Ovary (tissue), 9 donors: ENCODE data around the gene HIPK4. TPM values are rescaled to one million over a fixed set of nuclear protein-coding genes. Genes with fewer than 3 reads are reported as not detected.
A peak's percentile ranks its signal among the peaks of the same experiment; 100 is the strongest.

Experiments
- DNase-seq, 5 donors: peaks; one replicate each; pipeline ENCODE4 v3.0.0-alpha.2; 2019 to 2020
- H3K27ac ChIP-seq, 2 donors: fragments of 200-600 bp; one replicate each; pipeline versions ENCODE4 v1.5.1 to v1.8.0; 2019 to 2022
- H3K27me3 ChIP-seq: fragments of 200-600 bp; one replicate; pipeline ENCODE4 v1.8.0; 2022
- H3K36me3 ChIP-seq: fragments of 200-600 bp; sonication (generic); one replicate; pipeline ENCODE4 v1.5.1; 2019
- H3K4me1 ChIP-seq: one replicate; pipeline ENCODE4 v1.8.1; 2013; ENCODE audit warnings: mild to moderate bottlenecking, moderate library complexity; ENCODE audit not compliant: insufficient read depth
- H3K4me3 ChIP-seq: fragments of 200-600 bp; sonication (generic); one replicate; pipeline ENCODE4 v1.5.1; 2017
- H3K9me3 ChIP-seq, 2 donors: fragments of 200-600 bp in 1 of 2; sonication (generic) in 1 of 2; one replicate each; pipeline versions ENCODE4 v1.5.1 to v1.8.1; 2013 to 2019; ENCODE audit warnings: mild to moderate bottlenecking in 1 of 2, moderate library complexity in 1 of 2
- EP300 ChIP-seq: sonication (generic); formaldehyde crosslinking; IDR thresholded peaks from one replicate; pipeline ENCODE4 v1.6.1; 2017; ENCODE audit warnings: antibody characterized with exemption
- POLR2A ChIP-seq: fragments of 450-650 bp; IDR thresholded peaks from one replicate; pipeline ENCODE4 v1.6.1; 2017; ENCODE audit warnings: antibody characterized with exemption, mild to moderate bottlenecking, moderate library complexity
- WGBS, 3 donors: extraction: QIAGEN DNeasy Blood & Tissue Kit in 1 of 3; methylation state at CpG; one replicate each; pipeline versions ENCODE4 v1.1.5 to v1.1.7; 2013 to 2017; 5-methylcytosine and 5-hydroxymethylcytosine counted together
- intact Hi-C, 4 donors: fragments of 100-400 bp; cut with DNase I; formaldehyde crosslinking; loops; one replicate each; pipeline versions ENCODE4 v1.11.0 to v1.15.1; 2022 to 2023
- polyA plus RNA-seq, 2 donors: library from polyadenylated mRNA; stranded (reverse); fragments of 200-250 nt in 1 of 2; fragments of 350-450 nt in 1 of 2; fragmentation: Illumina TruSeq in 1 of 2; extraction: RNeasy Lipid Tissue Mini Kit (QIAGEN cat#74804) in 1 of 2; gene quantifications; one replicate each; pipeline ENCODE4 v1.2.3, GENCODE V29; 2013 to 2014
- total RNA-seq, 7 donors: library from RNA; depleted of rRNA in 2 of 7; stranded (reverse); fragments of >200 nt in 2 of 7; fragmentation: NEBNext Ultra II Directional in 3 of 7; extraction: Animal tissue kit (Norgen Biotek cat#: 25700) in 3 of 7; gene quantifications; one replicate each; pipeline versions ENCODE4 v1.1.0 to v1.2.4, GENCODE V29; 2016 to 2023
- TF ChIP-seq, protein P1 (sequence below), 3 donors: fragments of 450-650 bp in 2 of 3; fragments of 200-600 bp in 1 of 3; IDR thresholded peaks; one replicate each; pipeline versions ENCODE4 v1.5.1 to v1.8.0; 2016 to 2022; ENCODE audit warnings: antibody characterized with exemption in 3 of 3, mild to moderate bottlenecking in 1 of 3
- donor health status: DM: no; HTN: no; CAD: no; lungs with moderate emphysema.
- donor health status: DM: no; HTN: no; CAD: no.
- donor health status: Bipolar disorder and iron deficiency.
- donor health status: DM: yes; HTN: yes; CAD: no.
- donor health status: DM: no; HTN: no; CAD: no.
- donor health status: DM: yes; HTN: yes; CAD: no.

Gene HIPK4
- total and polyA plus RNA-seq, 9 donors = 0.11 to 0.35 (median 0.13) TPM; not detected in 4

DNA sequence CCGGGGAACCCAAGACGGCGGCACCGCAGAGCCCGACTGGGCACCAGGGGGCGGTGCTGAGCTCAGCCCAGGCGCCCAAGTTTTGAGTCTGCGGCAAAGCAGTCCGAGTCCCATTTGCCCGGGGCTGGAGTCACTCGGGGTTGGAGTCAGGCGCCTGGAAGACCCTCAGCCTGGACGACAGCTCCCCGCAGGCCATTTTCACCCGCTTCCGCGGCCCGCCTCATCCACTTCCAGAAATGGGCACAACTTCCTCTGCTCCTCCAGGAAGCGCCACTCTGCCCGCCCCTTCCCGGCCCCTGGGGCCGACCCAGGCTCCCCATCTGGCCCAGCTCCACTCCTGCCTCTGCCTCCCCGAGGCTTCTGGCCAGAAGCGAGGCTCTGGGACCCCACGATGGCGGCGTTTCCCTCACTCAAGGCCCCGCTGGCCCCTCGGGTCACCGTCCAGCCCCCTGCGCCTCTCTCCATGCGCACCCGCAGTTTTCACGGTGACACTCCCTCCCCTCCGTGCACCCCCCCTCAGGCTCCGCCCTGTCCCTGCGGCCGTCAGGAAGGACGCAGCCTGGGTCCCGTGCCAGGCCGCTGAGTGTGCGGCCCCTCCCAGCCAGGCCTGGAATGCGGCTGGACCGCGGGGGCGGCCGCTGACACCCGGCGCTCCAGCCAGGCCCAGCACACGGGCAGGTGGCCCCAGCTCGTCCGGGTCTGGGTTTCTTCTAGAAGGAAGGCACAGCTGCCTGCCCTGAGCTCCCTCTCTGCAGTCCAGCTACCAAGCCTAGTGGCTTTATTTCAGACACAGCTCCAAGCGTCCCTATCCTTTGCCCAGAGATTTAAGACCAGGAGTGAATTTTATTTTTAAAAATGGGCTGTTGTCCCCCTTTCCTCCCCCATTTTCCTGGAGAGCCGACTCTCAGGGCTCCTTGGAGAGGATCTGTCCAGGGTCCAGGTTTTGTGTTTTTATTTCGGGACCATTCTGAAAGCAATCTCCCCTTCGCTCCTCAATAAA is 31.1 kb upstream of the HIPK4 start:
- H3K27ac ChIP-seq = peak overlapping the region; percentile 98
- TF ChIP-seq EP300 (peak; percentile 52), POLR2A (peak; percentile 83)
- TF ChIP-seq, protein P1, sequence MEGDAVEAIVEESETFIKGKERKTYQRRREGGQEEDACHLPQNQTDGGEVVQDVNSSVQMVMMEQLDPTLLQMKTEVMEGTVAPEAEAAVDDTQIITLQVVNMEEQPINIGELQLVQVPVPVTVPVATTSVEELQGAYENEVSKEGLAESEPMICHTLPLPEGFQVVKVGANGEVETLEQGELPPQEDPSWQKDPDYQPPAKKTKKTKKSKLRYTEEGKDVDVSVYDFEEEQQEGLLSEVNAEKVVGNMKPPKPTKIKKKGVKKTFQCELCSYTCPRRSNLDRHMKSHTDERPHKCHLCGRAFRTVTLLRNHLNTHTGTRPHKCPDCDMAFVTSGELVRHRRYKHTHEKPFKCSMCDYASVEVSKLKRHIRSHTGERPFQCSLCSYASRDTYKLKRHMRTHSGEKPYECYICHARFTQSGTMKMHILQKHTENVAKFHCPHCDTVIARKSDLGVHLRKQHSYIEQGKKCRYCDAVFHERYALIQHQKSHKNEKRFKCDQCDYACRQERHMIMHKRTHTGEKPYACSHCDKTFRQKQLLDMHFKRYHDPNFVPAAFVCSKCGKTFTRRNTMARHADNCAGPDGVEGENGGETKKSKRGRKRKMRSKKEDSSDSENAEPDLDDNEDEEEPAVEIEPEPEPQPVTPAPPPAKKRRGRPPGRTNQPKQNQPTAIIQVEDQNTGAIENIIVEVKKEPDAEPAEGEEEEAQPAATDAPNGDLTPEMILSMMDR (IDR thresholded peaks at IDR 0.05) = peak; percentile 92 to 93 (median 93)
- peaks cover 2% of the 10 kb centered on the region for H3K4me1 ChIP-seq
- WGBS, 3 donors = 1% methylated on average over 56 of the region's 56 CpGs
- H3K4me3 ChIP-seq = peak overlapping the region; percentile 67
- intact Hi-C loops = loop anchor here in 2 of 4 donors (5.0 kb wide), 1 partner anchor 181 kb away; the partner anchor contains the start of gene LTBP4 (in 2 of the 2)
- no peaks in the 10 kb centered on the region for H3K36me3 ChIP-seq
- H3K27me3 ChIP-seq = no peaks in the 10 kb centered on the region
- no peaks in the 10 kb centered on the region for H3K9me3 ChIP-seq
- DNase-seq = peak; percentile 95 to 97 (median 96)

DNA sequence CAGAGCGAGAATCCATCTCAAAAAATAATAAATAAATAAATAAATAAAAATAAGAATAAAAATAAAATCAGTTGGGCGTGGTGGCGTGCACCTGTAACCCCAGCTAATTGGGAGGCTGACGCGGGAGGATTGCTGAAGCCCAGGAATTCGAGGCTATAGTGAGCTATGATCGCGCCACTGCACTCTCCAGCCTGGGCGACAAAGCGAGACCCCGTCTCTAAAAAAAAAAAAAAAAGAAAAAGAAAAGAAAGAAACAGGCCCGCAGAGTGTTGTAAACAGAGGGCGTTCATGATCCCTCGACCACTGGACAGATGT is 30.4 kb upstream of the HIPK4 start:
- peak overlapping the region; percentile 67 for H3K4me3 ChIP-seq
- intact Hi-C loops = loop anchor here in 2 of 4 donors (5.0 kb wide), 1 partner anchor 182 kb away; the partner anchor contains the start of gene LTBP4 (in 2 of the 2)
- no peaks in the 10 kb centered on the region for H3K9me3 ChIP-seq
- no peaks in the 10 kb centered on the region for H3K27me3 ChIP-seq
- peak overlapping the region; percentile 98 for H3K27ac ChIP-seq
- WGBS, 3 donors = 45 to 54% (median 53%) methylated on average over 14 of the region's 14 CpGs
- H3K4me1 ChIP-seq = peaks cover 2% of the 10 kb centered on the region
- no peaks in the 10 kb centered on the region for H3K36me3 ChIP-seq
- no peak for TF ChIP-seq EP300
- TF ChIP-seq, protein P1 (IDR thresholded peaks at IDR 0.05) = no peak
- no peak for TF ChIP-seq POLR2A
- no peak for DNase-seq

DNA sequence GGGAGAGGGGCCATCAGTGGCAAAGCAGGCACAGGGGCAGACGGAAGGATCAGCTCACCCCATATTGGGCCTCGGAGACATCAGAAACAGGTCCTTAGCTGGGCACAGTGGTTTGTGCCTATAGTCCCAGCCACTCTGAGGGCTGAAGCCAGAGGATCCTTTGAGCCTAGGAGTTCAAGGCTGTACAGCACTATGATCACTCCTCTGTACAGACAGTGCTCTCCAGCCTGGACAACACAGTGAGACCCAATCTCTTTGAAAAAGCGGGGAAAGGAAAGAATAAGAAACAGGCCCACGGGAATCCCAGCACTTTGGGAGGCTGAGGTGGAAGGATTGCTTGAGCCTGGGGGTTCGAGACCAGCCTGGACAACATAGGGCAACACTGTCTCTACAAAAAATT is 29.8 kb upstream of the HIPK4 start:
- H3K4me1 ChIP-seq = peaks cover 2% of the 10 kb centered on the region

DNA sequence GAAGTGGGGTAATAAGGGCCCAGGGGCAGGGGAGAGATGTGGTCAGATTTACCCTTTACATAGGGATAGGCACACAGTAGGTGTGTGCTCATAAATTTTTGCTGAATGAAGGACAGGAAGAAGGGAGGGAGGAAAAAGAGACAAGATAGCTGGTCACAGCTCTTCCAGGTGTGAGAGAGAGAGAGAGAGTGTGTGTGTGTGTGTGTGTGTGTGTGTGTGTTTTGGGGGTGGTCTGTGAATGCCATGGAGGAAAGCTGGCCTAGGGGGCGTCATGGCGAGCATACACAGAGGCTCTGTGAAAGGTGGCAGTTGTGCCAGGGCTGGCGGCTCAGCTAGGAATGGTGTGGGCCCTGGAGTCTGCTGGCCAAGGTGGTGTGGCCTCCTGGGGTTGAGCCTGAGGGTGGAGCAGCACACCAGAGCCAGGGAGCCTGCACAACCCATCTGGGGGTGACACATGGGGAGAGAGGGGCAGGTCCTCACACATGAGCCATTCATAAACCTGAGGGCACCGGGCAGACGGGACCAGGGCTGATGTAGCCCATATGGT is 29.2 kb upstream of the HIPK4 start:
- intact Hi-C loops = no loop called here
- Histone ChIP-seq H3K4me3 (no peak overlapping the region), H3K4me1 (no peaks in the 10 kb centered on the region), H3K27ac (no peak overlapping the region), H3K27me3 (no peaks in the 10 kb centered on the region), H3K9me3 (no peaks in the 10 kb centered on the region), H3K36me3 (no peaks in the 10 kb centered on the region)
- 62 to 79% (median 74%) methylated on average over 5 of the region's 5 CpGs for WGBS, 3 donors
- DNase-seq = no peak
- no peak for TF ChIP-seq POLR2A
- TF ChIP-seq, protein P1 (IDR thresholded peaks at IDR 0.05) = no peak
- no peak for TF ChIP-seq EP300

More for the DNA sequence above, 29.8 kb upstream of the HIPK4 start:
- TF ChIP-seq, protein P1 (IDR thresholded peaks at IDR 0.05) = no peak
- TF ChIP-seq POLR2A = no peak
- no peak for TF ChIP-seq EP300
- intact Hi-C loops = loop anchor here in 2 of 4 donors (5.0 kb wide), 1 partner anchor 183 kb away; the partner anchor contains the start of gene LTBP4 (in 2 of the 2)
- Histone ChIP-seq H3K27me3 (no peaks in the 10 kb centered on the region), H3K4me3 (no peak overlapping the region), H3K27ac (no peak overlapping the region), H3K36me3 (no peaks in the 10 kb centered on the region), H3K9me3 (no peaks in the 10 kb centered on the region)
- 86 to 88% (median 88%) methylated on average over 5 of the region's 5 CpGs for WGBS, 3 donors
- DNase-seq = no peak
